ENCODE data around the gene SPECC1L. TPM values are rescaled to one million over a fixed set of nuclear protein-coding genes. Genes with fewer than 3 reads are reported as not detected.

The SPECC1L gene
- total and polyA plus RNA-seq, 8 donors, result 6.0 to 53.1 (median 21.8) TPM

- Histone ChIP-seq H3K27me3 (no peaks in the 10 kb centered on the region), H3K4me3 (no peak overlapping the region), H3K4me1 (peaks cover 0 to 2% (median 0%) of the 10 kb centered on the region in 4 donors), H3K36me3 (peaks cover 0 to 44% (median 29%) of the 10 kb centered on the region in 4 donors), H3K9me3 (peaks cover 0 to 14% (median 5%) of the 10 kb centered on the region in 4 donors), H3K27ac (no peak overlapping the region)
- 93 to 97% (median 96%) methylated on average over 6 to 14 of the region's 14 CpGs for WGBS, 5 donors
- TF ChIP-seq EP300 (IDR thresholded peaks at IDR 0.05), result no peak
- intact Hi-C loops (cut with DNase I; ENCODE audit: low total_unique reads), result no loop called here
- no peak for DNase-seq
These were observed 44.7 kb upstream of the SPECC1L start for GRCh38 chr22:24225951-24226350.

GRCh38 chr22:24230911-24231656, 39.5 kb upstream of the SPECC1L start:
- TF ChIP-seq POLR2AphosphoS5 (IDR thresholded peaks at IDR 0.05) (no peak), CTCF (IDR thresholded peaks at IDR 0.05) (peak in 4 of 7 experiments; percentile 18 to 59 (median 33)), POLR2A (IDR thresholded peaks at IDR 0.05) (no peak)

GRCh38 chr22:24231706-24232105, 38.9 kb upstream of the SPECC1L start:
- Histone ChIP-seq H3K4me3 (no peak overlapping the region), H3K4me1 (peaks cover 0 to 13% (median 0%) of the 10 kb centered on the region in 4 donors), H3K9me3 (no peaks in the 10 kb centered on the region), H3K27me3 (no peaks in the 10 kb centered on the region), H3K27ac (no peak overlapping the region), H3K36me3 (peaks cover 0 to 15% (median 9%) of the 10 kb centered on the region in 4 donors)
- no peak for DNase-seq
- intact Hi-C loops (cut with DNase I; ENCODE audit: low total_unique reads), result no loop called here
- TF ChIP-seq EP300 (IDR thresholded peaks at IDR 0.05), result no peak
- no peak for TF ChIP-seq POLR2A (IDR thresholded peaks at IDR 0.05)
- TF ChIP-seq CTCF (IDR thresholded peaks at IDR 0.05), result no peak
- no peak for TF ChIP-seq POLR2AphosphoS5 (IDR thresholded peaks at IDR 0.05)
- WGBS, 5 donors, result 76 to 92% (median 85%) methylated on average over 5 to 9 of the region's 9 CpGs

More at GRCh38 chr22:24230911-24231656, 39.5 kb upstream of the SPECC1L start:
- DNase-seq, result peak; percentile 62 to 74
- intact Hi-C loops (cut with DNase I; ENCODE audit: low total_unique reads), result no loop called here
- peaks cover 0 to 13% (median 0%) of the 10 kb centered on the region in 4 donors for H3K4me1 ChIP-seq
- no peaks in the 10 kb centered on the region for H3K27me3 ChIP-seq
- no peak overlapping the region for H3K27ac ChIP-seq
- no peaks in the 10 kb centered on the region for H3K9me3 ChIP-seq
- H3K36me3 ChIP-seq, result peaks cover 0 to 19% (median 12%) of the 10 kb centered on the region in 4 donors
- WGBS, 5 donors, result 42 to 61% (median 52%) methylated on average over 10 to 18 of the region's 18 CpGs
- no peak overlapping the region for H3K4me3 ChIP-seq

- no peak overlapping the region for H3K4me3 ChIP-seq
- H3K36me3 ChIP-seq, result peaks cover 0 to 15% (median 9%) of the 10 kb centered on the region in 4 donors
- intact Hi-C loops (cut with DNase I; ENCODE audit: low total_unique reads), result no loop called here
- no peaks in the 10 kb centered on the region for H3K27me3 ChIP-seq
- WGBS, 5 donors, result 86 to 92% (median 91%) methylated on average over 5 to 6 of the region's 6 CpGs; no CpG with 5 or more reads in 1 of the 5 donors
- no peak for TF ChIP-seq CTCF (IDR thresholded peaks at IDR 0.05)
- TF ChIP-seq POLR2AphosphoS5 (IDR thresholded peaks at IDR 0.05), result no peak
- no peak for TF ChIP-seq POLR2A (IDR thresholded peaks at IDR 0.05)
- TF ChIP-seq EP300 (IDR thresholded peaks at IDR 0.05), result no peak
- no peak for DNase-seq
- no peaks in the 10 kb centered on the region for H3K9me3 ChIP-seq
- peaks cover 0 to 13% (median 0%) of the 10 kb centered on the region in 4 donors for H3K4me1 ChIP-seq
- H3K27ac ChIP-seq, result no peak overlapping the region
These were observed 38.5 kb upstream of the SPECC1L start for GRCh38 chr22:24232124-24232523.

GRCh38 chr22:24232725-24233124, 37.9 kb upstream of the SPECC1L start:
- Histone ChIP-seq H3K27me3 (no peaks in the 10 kb centered on the region), H3K4me3 (no peak overlapping the region), H3K4me1 (peaks cover 0 to 13% (median 0%) of the 10 kb centered on the region in 4 donors), H3K27ac (no peak overlapping the region), H3K9me3 (no peaks in the 10 kb centered on the region), H3K36me3 (peaks cover 0 to 15% (median 6%) of the 10 kb centered on the region in 4 donors)
- TF ChIP-seq POLR2A (IDR thresholded peaks at IDR 0.05), result no peak
- intact Hi-C loops (cut with DNase I; ENCODE audit: low total_unique reads), result no loop called here
- 92 to 96% (median 95%) methylated on average over 12 to 15 of the region's 15 CpGs for WGBS, 5 donors
- no peak for DNase-seq

Measured in stomach (tissue), 9 donors.